ENCODE results near the gene SYCN. TPM values are rescaled to one million over a fixed set of nuclear protein-coding genes. Genes with fewer than 3 reads are reported as not detected.

The SYCN gene, protein sequence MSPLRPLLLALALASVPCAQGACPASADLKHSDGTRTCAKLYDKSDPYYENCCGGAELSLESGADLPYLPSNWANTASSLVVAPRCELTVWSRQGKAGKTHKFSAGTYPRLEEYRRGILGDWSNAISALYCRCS
- not detected for total RNA-seq
- total RNA-seq (2013): not detected

DNA sequence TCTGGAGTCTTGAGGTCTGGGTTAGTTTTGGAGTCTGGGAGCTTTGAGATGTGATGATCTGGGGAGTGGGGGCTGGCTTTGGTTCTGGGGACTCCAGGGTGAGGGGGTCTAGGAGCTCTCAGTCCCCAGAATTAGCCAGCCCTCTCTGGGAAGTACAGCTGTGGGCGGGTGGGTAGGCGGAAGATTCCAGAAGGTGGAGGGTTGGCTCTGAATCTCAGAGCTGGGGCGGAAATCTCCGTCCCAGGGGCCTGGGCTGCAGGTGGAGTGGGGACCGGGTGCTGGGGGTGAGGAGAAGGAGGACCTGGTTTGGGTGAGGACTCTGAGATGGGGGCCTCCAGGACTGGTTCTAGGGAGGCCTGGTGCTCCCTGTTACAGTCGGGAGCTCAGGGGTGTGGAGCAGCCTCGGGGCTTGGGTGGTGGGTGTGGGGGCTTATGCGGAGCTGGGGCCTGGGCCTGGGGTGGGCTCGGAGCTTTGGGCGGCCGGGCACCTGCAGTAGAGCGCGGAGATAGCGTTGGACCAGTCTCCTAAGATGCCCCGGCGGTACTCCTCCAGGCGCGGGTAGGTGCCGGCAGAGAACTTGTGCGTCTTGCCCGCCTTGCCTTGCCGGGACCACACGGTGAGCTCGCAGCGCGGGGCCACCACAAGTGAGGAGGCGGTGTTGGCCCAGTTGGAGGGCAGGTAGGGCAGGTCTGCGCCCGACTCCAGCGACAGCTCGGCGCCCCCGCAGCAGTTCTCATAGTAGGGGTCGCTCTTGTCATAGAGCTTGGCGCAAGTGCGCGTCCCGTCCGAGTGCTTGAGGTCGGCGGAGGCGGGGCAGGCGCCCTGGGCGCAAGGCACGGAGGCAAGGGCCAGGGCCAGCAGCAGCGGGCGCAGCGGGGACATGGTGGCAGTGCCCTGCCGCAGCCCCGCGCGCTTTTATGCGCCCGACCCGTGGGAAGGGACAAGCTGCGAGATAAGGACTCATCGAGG, at the start of gene SYCN:
TSS of gene SYCN (minus strand) at position 892 of the 970 bp plus-strand sequence. CDS start at position 883, 9 bp downstream.
- intact Hi-C loops (cut with micrococcal nuclease): no loop called here
- no peaks in the 10 kb centered on the region for H3K36me3 Mint-ChIP-seq
- Histone ChIP-seq H3K4me1 (ENCODE audit: control insufficient read depth, insufficient read depth, low read length) (no peaks in the 10 kb centered on the region), H3K9me3 (ENCODE audit: control insufficient read depth, insufficient read depth, low read length) (no peaks in the 10 kb centered on the region), H3K36me3 (ENCODE audit: control insufficient read depth, insufficient read depth, low read length) (no peaks in the 10 kb centered on the region), H3K4me3 (ENCODE audit: low read length) (no peak within 1 kb of the TSS), H3K27ac (ENCODE audit: low read length) (no peak within 1 kb of the TSS), H3K27me3 (ENCODE audit: control insufficient read depth, insufficient read depth, low read length) (peaks cover 27% of the 10 kb centered on the region)
- TF ChIP-seq, protein P1, sequence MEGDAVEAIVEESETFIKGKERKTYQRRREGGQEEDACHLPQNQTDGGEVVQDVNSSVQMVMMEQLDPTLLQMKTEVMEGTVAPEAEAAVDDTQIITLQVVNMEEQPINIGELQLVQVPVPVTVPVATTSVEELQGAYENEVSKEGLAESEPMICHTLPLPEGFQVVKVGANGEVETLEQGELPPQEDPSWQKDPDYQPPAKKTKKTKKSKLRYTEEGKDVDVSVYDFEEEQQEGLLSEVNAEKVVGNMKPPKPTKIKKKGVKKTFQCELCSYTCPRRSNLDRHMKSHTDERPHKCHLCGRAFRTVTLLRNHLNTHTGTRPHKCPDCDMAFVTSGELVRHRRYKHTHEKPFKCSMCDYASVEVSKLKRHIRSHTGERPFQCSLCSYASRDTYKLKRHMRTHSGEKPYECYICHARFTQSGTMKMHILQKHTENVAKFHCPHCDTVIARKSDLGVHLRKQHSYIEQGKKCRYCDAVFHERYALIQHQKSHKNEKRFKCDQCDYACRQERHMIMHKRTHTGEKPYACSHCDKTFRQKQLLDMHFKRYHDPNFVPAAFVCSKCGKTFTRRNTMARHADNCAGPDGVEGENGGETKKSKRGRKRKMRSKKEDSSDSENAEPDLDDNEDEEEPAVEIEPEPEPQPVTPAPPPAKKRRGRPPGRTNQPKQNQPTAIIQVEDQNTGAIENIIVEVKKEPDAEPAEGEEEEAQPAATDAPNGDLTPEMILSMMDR (IDR thresholded peaks at IDR 0.05): no peak
- ATAC-seq (no peak), DNase-seq (no peak)
- H3K4me1 Mint-ChIP-seq: no peaks in the 10 kb centered on the region
- no peak within 1 kb of the TSS for H3K4me3 Mint-ChIP-seq
- WGBS (ENCODE audit: insufficient coverage): 23% methylated on average over 57 of the region's 57 CpGs
- H3K27ac Mint-ChIP-seq: no peak within 1 kb of the TSS
- no peaks in the 10 kb centered on the region for H3K9me3 Mint-ChIP-seq
- peaks cover 36 to 45% of the 10 kb centered on the region in 2 donors for H3K27me3 Mint-ChIP-seq (ENCODE audit: low read depth in 2 of 2)

DNA sequence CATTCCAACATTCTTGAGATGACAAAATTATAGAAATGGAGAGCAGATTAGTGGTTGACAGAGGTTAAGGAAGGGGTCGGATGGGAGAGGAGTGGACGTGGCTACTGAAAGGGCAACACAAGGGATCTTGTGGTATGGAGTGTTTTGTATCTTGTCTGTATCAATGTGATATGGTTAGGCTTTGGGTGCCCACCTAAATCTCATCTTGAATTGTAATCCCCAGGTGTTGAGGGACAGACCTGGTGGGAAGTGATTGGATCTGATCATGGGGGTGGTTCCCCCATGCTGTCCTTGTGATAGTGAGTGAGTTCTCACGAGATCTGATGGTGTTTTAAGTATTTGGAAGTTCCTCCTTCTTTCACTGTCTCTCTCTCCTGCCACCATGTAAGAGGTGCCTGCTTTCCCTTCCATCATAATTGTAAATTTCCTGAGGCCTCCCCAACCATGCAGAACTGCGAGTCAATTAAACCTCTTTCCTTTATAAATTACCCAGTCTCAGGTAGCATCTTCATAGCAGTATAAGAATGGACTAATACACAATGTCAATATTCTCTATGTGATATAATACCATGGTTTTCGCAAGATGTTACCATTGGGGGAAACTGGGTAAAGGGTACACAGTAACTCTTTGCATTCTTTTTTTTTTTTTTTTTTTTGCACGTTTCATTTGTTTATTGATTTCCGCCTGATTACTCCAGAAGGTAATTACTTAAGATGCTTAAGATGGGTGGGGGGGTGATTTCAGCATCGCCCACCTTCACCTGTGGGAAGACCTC, 49.5 kb upstream of the SYCN start:
- no peaks in the 10 kb centered on the region for H3K4me1 ChIP-seq (ENCODE audit: control insufficient read depth, insufficient read depth, low read length)
- H3K9me3 ChIP-seq (ENCODE audit: control insufficient read depth, insufficient read depth, low read length): no peaks in the 10 kb centered on the region
- Mint-ChIP-seq H3K27ac (no peak overlapping the region), H3K36me3 (no peaks in the 10 kb centered on the region), H3K27me3 (ENCODE audit: low read depth in 2 of 2) (peaks cover 6 to 12% of the 10 kb centered on the region in 2 donors), H3K4me1 (no peaks in the 10 kb centered on the region), H3K9me3 (no peaks in the 10 kb centered on the region), H3K4me3 (no peak overlapping the region)
- 88% methylated on average over 7 of the region's 8 CpGs for WGBS (ENCODE audit: insufficient coverage)
- H3K36me3 ChIP-seq (ENCODE audit: control insufficient read depth, insufficient read depth, low read length): no peaks in the 10 kb centered on the region
- H3K27me3 ChIP-seq (ENCODE audit: control insufficient read depth, insufficient read depth, low read length): peaks cover 5% of the 10 kb centered on the region
- H3K27ac ChIP-seq (ENCODE audit: low read length): no peak overlapping the region
- H3K4me3 ChIP-seq (ENCODE audit: low read length): no peak overlapping the region
- TF ChIP-seq, protein P1 (IDR thresholded peaks at IDR 0.05): no peak
- intact Hi-C loops (cut with micrococcal nuclease): no loop called here
- DNase-seq (no peak), ATAC-seq (no peak)

DNA sequence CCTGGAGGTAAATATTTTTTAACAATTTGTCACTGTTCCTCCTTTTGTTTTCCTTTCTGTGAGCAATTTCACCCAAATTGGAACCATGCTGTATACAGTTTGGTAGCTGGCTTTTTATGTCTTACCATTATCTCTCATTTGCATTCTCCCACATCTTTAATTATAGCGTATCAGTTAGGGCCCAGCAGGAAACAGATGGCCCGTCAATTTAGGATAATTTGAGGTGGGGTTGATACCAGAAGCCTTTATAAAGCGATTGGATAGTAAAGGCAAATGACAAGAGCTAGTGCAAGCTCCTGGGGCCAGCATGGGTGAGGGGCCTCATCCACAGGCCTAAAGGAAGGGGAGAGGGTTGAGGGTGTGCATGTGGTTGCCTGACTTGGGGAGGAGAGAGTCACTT, 48.4 kb upstream of the SYCN start:
- intact Hi-C loops (cut with micrococcal nuclease): no loop called here
- H3K27me3 Mint-ChIP-seq (ENCODE audit: low read depth in 2 of 2): peaks cover 10 to 12% of the 10 kb centered on the region in 2 donors
- Histone ChIP-seq H3K36me3 (ENCODE audit: control insufficient read depth, insufficient read depth, low read length) (no peaks in the 10 kb centered on the region), H3K27ac (ENCODE audit: low read length) (no peak overlapping the region), H3K4me1 (ENCODE audit: control insufficient read depth, insufficient read depth, low read length) (peaks cover 7% of the 10 kb centered on the region), H3K9me3 (ENCODE audit: control insufficient read depth, insufficient read depth, low read length) (no peaks in the 10 kb centered on the region), H3K27me3 (ENCODE audit: control insufficient read depth, insufficient read depth, low read length) (peaks cover 12% of the 10 kb centered on the region), H3K4me3 (ENCODE audit: low read length) (no peak overlapping the region)
- no peak overlapping the region for H3K27ac Mint-ChIP-seq
- no peaks in the 10 kb centered on the region for H3K9me3 Mint-ChIP-seq
- H3K4me3 Mint-ChIP-seq: no peak overlapping the region
- 17% methylated on average over 2 of the region's 3 CpGs for WGBS (ENCODE audit: insufficient coverage)
- no peaks in the 10 kb centered on the region for H3K36me3 Mint-ChIP-seq
- ATAC-seq (no peak), DNase-seq (no peak)
- H3K4me1 Mint-ChIP-seq: no peaks in the 10 kb centered on the region
- TF ChIP-seq, protein P1 (IDR thresholded peaks at IDR 0.05): no peak

All from natural killer cell (primary cell).